Liver (tissue), 9 donors: ENCODE measurements around the gene PLD6. TPM values are rescaled to one million over a fixed set of nuclear protein-coding genes. Genes with fewer than 3 reads are reported as not detected.

Experiments
- DNase-seq: peaks from one replicate; pipeline ENCODE4 v3.0.0-alpha.2; 2017; ENCODE audit warnings: low spot score
- H3K27ac ChIP-seq, 2 donors: one replicate each; pipeline ENCODE4 v1.7.0; 2013; ENCODE audit warnings: inconsistent platforms in 2 of 2, low read length in 2 of 2, control low read depth in 1 of 2, low read depth in 1 of 2, mild to moderate bottlenecking in 1 of 2
- H3K27me3 ChIP-seq, 4 donors: one replicate each; pipeline versions ENCODE4 v1.6.1 to v1.7.0; 2013; ENCODE audit warnings: low read length in 3 of 4, inconsistent platforms in 1 of 4, mild to moderate bottlenecking in 1 of 4, moderate library complexity in 1 of 4; ENCODE audit not compliant: control insufficient read depth in 4 of 4, insufficient read depth in 4 of 4
- H3K36me3 ChIP-seq, 4 donors: one replicate each; pipeline versions ENCODE4 v1.6.1 to v1.7.0; 2013; ENCODE audit warnings: low read length in 3 of 4, mild to moderate bottlenecking in 3 of 4, low read depth in 1 of 4, moderate library complexity in 1 of 4; ENCODE audit not compliant: control insufficient read depth in 4 of 4, insufficient read depth in 3 of 4
- H3K4me1 ChIP-seq, 4 donors: one replicate each; pipeline versions ENCODE4 v1.6.1 to v1.7.0; 2013; ENCODE audit warnings: low read length in 3 of 4, mild to moderate bottlenecking in 3 of 4, moderate library complexity in 1 of 4; ENCODE audit not compliant: control insufficient read depth in 4 of 4, insufficient read depth in 4 of 4
- H3K4me3 ChIP-seq, 3 donors: one replicate each; pipeline versions ENCODE4 v1.6.1 to v1.7.0; 2013; ENCODE audit warnings: low read length in 3 of 3, control low read depth in 1 of 3, low read depth in 1 of 3, mild to moderate bottlenecking in 1 of 3
- H3K9ac ChIP-seq, 2 donors: one replicate each; pipeline ENCODE4 v1.7.0; 2013; ENCODE audit warnings: low read length in 2 of 2, mild to moderate bottlenecking in 2 of 2, moderate library complexity in 2 of 2, control low read depth in 1 of 2, low read depth in 1 of 2
- H3K9me3 ChIP-seq, 4 donors: one replicate each; pipeline versions ENCODE4 v1.6.1 to v1.7.0; 2013; ENCODE audit warnings: low read length in 3 of 4; ENCODE audit not compliant: control insufficient read depth in 4 of 4
- EGR1 ChIP-seq, 2 donors: IDR thresholded peaks; 2 replicates each; pipeline ENCODE4 v1.6.1; 2016 to 2018; ENCODE audit warnings: antibody characterized with exemption in 2 of 2, low read depth in 2 of 2
- FOXA1 ChIP-seq: IDR thresholded peaks from 2 replicates; pipeline ENCODE4 v1.6.1; 2016; ENCODE audit warnings: antibody characterized with exemption
- FOXA2 ChIP-seq: IDR thresholded peaks from 2 replicates; pipeline ENCODE4 v1.6.1; 2016; ENCODE audit warnings: antibody characterized with exemption
- GABPA ChIP-seq, 2 donors: IDR thresholded peaks in 1 of 2; conservative IDR thresholded peaks in 1 of 2; 2 replicates each; pipeline ENCODE4 v1.6.1; 2016; ENCODE audit warnings: antibody characterized with exemption in 2 of 2, mild to moderate bottlenecking in 1 of 2, moderate library complexity in 1 of 2
- HNF4A ChIP-seq, 2 donors: conservative IDR thresholded peaks; 2 replicates each; pipeline ENCODE4 v1.6.1; 2016; ENCODE audit warnings: antibody characterized with exemption in 2 of 2, mild to moderate bottlenecking in 2 of 2
- JUND ChIP-seq, 2 donors: IDR thresholded peaks; 2 replicates each; pipeline ENCODE4 v1.6.1; 2016; ENCODE audit warnings: antibody characterized with exemption in 2 of 2
- MAX ChIP-seq: IDR thresholded peaks from 2 replicates; pipeline ENCODE4 v1.6.1; 2016; ENCODE audit warnings: antibody characterized with exemption
- NR2F2 ChIP-seq: IDR thresholded peaks from 2 replicates; pipeline ENCODE4 v1.6.1; 2016; ENCODE audit warnings: antibody characterized with exemption
- RAD21 ChIP-seq, 2 donors: IDR thresholded peaks; 2 replicates each; pipeline ENCODE4 v1.6.1; 2016; ENCODE audit warnings: antibody characterized with exemption in 2 of 2, mild to moderate bottlenecking in 2 of 2
- RXRA ChIP-seq, 2 donors: IDR thresholded peaks; 2 replicates each; pipeline ENCODE4 v1.6.1; 2017 to 2018; ENCODE audit warnings: antibody characterized with exemption in 2 of 2, mild to moderate bottlenecking in 1 of 2
- SP1 ChIP-seq: IDR thresholded peaks from 2 replicates; pipeline ENCODE4 v1.6.1; 2018; ENCODE audit warnings: antibody characterized with exemption, mild to moderate bottlenecking
- YY1 ChIP-seq: IDR thresholded peaks from 2 replicates; pipeline ENCODE4 v1.6.1; 2016; ENCODE audit warnings: antibody characterized with exemption, mild to moderate bottlenecking
- WGBS: extraction: QIAGEN DNeasy Blood & Tissue Kit; methylation state at CpG from one replicate; pipeline ENCODE4 v1.1.7; 2013; 5-methylcytosine and 5-hydroxymethylcytosine counted together
- polyA plus RNA-seq, 2 donors: library from polyadenylated mRNA; stranded (reverse) in 1 of 2; unstranded in 1 of 2; fragments of 200-250 nt in 1 of 2; fragments of >200 nt in 1 of 2; fragmentation: Nextera tagmentation in 1 of 2; extraction: Ambion mirVana in 1 of 2; gene quantifications; one replicate each; pipeline versions ENCODE4 v1.2.1 to v1.2.3, GENCODE V29; 2013 to 2015
- total RNA-seq, 2 donors: library from RNA; depleted of rRNA; stranded (reverse); fragments of >200 nt; gene quantifications; one replicate each; pipeline ENCODE4 v1.2.3, GENCODE V29; 2014
- TF ChIP-seq, protein P1 (sequence below): fragments of 150-350 bp; IDR thresholded peaks from 2 replicates; pipeline ENCODE4 v1.5.1; 2017; ENCODE audit warnings: improper control_type of control experiment, low read depth, low read length; ENCODE audit not compliant: missing input control
- TF ChIP-seq, protein P2 (sequence below): IDR thresholded peaks from 2 replicates; pipeline ENCODE4 v1.6.1; 2016; ENCODE audit warnings: antibody characterized with exemption
- TF ChIP-seq, protein P3 (sequence below): IDR thresholded peaks from 2 replicates; pipeline ENCODE4 v1.6.1; 2016; ENCODE audit warnings: antibody characterized with exemption, mild to moderate bottlenecking
- donor health status: healthy.
- donor health status: healthy.
- donor health status: healthy.
- donor health status: healthy.
- donor health status: healthy.

PLD6 gene
- total and polyA plus RNA-seq, 4 donors, result 1.2 to 2.3 (median 1.5) TPM

GRCh38 chr17:17243163-17243562, 37.0 kb upstream of the PLD6 start:
- WGBS, result 95% methylated on average over 6 of the region's 6 CpGs
- H3K9me3 ChIP-seq, result no peaks in the 10 kb centered on the region
- H3K27me3 ChIP-seq, result no peaks in the 10 kb centered on the region
- no peak overlapping the region for H3K27ac ChIP-seq
- TF ChIP-seq EGR1 (IDR thresholded peaks at IDR 0.05; ENCODE audit: low read depth in 2 of 2) (no peak), JUND (IDR thresholded peaks at IDR 0.05) (no peak), FOXA1 (no peak), MAX (no peak), RAD21 (IDR thresholded peaks at IDR 0.05) (no peak), HNF4A (conservative IDR thresholded peaks at IDR 0.05) (no peak)
- peaks cover 0 to under 1% (median 0%) of the 10 kb centered on the region in 4 donors for H3K4me1 ChIP-seq
- no peak overlapping the region for H3K4me3 ChIP-seq
- no peak overlapping the region for H3K9ac ChIP-seq
- no peak for DNase-seq
- peaks cover 3 to 26% (median 17%) of the 10 kb centered on the region in 4 donors for H3K36me3 ChIP-seq

GRCh38 chr17:17242246-17242645, 36.1 kb upstream of the PLD6 start:
- no peak overlapping the region for H3K27ac ChIP-seq
- H3K4me3 ChIP-seq, result no peak overlapping the region
- H3K4me1 ChIP-seq, result peaks cover 0 to 3% (median under 1%) of the 10 kb centered on the region in 4 donors
- no peak for TF ChIP-seq GABPA (IDR thresholded peaks at IDR 0.05 in 1 of 2, conservative IDR thresholded peaks at IDR 0.05 in 1 of 2)
- peaks cover 3 to 17% (median 9%) of the 10 kb centered on the region in 4 donors for H3K36me3 ChIP-seq
- 97% methylated on average over 7 of the region's 7 CpGs for WGBS
- no peak for DNase-seq
- no peaks in the 10 kb centered on the region for H3K9me3 ChIP-seq
- H3K9ac ChIP-seq, result no peak overlapping the region
- no peaks in the 10 kb centered on the region for H3K27me3 ChIP-seq

DNA sequence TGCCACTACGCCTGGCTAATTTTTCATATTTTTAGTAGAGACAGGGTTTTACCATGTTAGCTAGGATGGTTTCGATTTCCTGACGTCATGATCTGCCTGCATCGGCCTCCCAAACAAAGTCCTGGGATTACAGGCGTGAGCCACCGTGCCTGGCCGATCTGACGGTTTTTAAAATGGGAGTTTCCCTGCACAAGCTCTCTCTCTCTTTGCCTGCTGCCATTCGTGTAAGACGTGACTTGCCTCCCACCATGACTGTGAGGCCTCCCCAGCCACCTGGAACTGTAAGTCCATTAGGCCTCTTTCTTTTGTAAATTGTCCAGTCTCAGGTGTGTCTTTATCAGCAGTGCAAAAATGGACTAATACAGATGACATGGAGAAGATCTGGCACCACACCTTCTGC, 35.5 kb upstream of the PLD6 start:
- no peaks in the 10 kb centered on the region for H3K27me3 ChIP-seq
- TF ChIP-seq FOXA2 (no peak), YY1 (no peak), SP1 (no peak), RXRA (IDR thresholded peaks at IDR 0.05) (no peak), FOXA1 (no peak), NR2F2 (no peak), JUND (IDR thresholded peaks at IDR 0.05) (no peak), MAX (no peak)
- TF ChIP-seq, protein P1, sequence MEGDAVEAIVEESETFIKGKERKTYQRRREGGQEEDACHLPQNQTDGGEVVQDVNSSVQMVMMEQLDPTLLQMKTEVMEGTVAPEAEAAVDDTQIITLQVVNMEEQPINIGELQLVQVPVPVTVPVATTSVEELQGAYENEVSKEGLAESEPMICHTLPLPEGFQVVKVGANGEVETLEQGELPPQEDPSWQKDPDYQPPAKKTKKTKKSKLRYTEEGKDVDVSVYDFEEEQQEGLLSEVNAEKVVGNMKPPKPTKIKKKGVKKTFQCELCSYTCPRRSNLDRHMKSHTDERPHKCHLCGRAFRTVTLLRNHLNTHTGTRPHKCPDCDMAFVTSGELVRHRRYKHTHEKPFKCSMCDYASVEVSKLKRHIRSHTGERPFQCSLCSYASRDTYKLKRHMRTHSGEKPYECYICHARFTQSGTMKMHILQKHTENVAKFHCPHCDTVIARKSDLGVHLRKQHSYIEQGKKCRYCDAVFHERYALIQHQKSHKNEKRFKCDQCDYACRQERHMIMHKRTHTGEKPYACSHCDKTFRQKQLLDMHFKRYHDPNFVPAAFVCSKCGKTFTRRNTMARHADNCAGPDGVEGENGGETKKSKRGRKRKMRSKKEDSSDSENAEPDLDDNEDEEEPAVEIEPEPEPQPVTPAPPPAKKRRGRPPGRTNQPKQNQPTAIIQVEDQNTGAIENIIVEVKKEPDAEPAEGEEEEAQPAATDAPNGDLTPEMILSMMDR, result no peak
- TF ChIP-seq, protein P2, sequence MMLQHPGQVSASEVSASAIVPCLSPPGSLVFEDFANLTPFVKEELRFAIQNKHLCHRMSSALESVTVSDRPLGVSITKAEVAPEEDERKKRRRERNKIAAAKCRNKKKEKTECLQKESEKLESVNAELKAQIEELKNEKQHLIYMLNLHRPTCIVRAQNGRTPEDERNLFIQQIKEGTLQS, result no peak
- TF ChIP-seq, protein P3, sequence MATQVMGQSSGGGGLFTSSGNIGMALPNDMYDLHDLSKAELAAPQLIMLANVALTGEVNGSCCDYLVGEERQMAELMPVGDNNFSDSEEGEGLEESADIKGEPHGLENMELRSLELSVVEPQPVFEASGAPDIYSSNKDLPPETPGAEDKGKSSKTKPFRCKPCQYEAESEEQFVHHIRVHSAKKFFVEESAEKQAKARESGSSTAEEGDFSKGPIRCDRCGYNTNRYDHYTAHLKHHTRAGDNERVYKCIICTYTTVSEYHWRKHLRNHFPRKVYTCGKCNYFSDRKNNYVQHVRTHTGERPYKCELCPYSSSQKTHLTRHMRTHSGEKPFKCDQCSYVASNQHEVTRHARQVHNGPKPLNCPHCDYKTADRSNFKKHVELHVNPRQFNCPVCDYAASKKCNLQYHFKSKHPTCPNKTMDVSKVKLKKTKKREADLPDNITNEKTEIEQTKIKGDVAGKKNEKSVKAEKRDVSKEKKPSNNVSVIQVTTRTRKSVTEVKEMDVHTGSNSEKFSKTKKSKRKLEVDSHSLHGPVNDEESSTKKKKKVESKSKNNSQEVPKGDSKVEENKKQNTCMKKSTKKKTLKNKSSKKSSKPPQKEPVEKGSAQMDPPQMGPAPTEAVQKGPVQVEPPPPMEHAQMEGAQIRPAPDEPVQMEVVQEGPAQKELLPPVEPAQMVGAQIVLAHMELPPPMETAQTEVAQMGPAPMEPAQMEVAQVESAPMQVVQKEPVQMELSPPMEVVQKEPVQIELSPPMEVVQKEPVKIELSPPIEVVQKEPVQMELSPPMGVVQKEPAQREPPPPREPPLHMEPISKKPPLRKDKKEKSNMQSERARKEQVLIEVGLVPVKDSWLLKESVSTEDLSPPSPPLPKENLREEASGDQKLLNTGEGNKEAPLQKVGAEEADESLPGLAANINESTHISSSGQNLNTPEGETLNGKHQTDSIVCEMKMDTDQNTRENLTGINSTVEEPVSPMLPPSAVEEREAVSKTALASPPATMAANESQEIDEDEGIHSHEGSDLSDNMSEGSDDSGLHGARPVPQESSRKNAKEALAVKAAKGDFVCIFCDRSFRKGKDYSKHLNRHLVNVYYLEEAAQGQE, result no peak
- peaks cover 2 to 11% (median 3%) of the 10 kb centered on the region in 4 donors for H3K36me3 ChIP-seq
- no peak overlapping the region for H3K4me3 ChIP-seq
- no peak overlapping the region for H3K27ac ChIP-seq
- H3K4me1 ChIP-seq, result peaks cover 0 to 3% (median under 1%) of the 10 kb centered on the region in 4 donors
- no peak overlapping the region for H3K9ac ChIP-seq
- 89% methylated on average over 10 of the region's 10 CpGs for WGBS
- H3K9me3 ChIP-seq, result no peaks in the 10 kb centered on the region
- DNase-seq, result no peak
